Iris pigment epithelial cell (primary cell): ENCODE data around the gene FNDC5.

Experiments
- DNase-seq: peaks from one replicate; pipeline ENCODE4 v3.0.0-alpha.2; 2011; ENCODE audit warnings: low read depth

The FNDC5 gene

GRCh38 chr1:32864375-32865019 is 6.2 kb downstream of the FNDC5 start:
- DNase-seq = no peak

- no peak for DNase-seq
Observed at GRCh38 chr1:32863881-32864245, 6.8 kb downstream of the FNDC5 start.

- DNase-seq = no peak
Observed at GRCh38 chr1:32863218-32863880, 7.4 kb downstream of the FNDC5 start.

DNA sequence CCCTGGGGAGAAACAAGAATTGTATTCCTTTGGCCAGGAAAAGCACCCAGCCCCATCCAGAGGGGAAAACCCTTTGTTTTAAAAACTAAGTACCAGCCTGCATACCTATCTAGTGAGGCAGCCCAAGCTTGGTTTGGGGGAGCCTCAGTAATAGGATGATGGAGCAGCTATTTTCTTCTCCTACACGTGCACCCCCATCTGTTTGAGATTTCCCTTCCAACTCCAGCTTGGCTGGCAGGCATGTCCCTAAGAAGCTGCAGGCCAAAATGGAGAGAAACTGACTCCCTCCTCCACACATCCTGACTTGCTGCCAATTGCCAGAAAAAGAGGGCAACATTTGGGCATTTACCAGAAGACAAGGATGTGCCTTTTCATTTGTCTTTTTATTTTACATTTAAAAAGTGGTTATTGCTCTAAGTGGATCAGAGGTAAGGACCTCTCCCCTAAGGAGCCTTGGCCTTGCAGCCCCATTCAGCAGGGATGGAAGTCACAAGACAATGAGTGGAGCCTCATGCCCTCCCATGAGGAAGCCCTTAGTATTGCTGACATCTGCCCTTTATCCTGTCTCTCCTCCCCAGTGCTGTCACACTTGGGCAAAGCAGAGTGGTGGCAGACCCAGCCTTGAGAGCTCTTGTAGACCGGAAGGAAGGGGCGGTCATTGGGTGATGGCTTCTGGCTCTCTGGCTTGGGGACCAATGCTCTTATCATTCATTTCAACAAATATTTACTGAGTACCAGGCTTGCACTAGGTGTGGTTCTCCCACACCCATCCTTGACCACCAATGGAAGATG is 8.6 kb downstream of the FNDC5 start:
- no peak for DNase-seq

- no peak for DNase-seq
Observed at GRCh38 chr1:32860566-32860965, 10.1 kb downstream of the FNDC5 start.

DNA sequence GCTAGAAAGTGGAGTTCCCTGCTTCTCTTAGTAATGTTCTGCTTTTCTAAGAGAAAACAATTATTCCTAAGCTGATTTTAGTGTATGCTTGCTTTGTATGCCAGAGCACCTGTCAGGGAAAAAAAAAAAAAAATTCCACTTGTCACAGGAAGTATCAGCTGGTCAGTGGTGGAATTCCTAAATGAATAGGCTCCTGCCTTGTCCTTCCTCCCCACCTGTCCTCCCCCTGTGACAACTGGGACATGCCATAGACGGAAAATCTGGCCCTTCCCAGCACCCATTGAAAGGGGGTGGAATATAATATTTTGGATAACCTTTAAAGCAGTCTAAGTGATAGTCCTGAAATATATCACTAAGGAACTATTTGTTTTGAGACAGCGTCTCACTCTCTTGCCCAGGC is 10.8 kb downstream of the FNDC5 start:
- no peak for DNase-seq

DNA sequence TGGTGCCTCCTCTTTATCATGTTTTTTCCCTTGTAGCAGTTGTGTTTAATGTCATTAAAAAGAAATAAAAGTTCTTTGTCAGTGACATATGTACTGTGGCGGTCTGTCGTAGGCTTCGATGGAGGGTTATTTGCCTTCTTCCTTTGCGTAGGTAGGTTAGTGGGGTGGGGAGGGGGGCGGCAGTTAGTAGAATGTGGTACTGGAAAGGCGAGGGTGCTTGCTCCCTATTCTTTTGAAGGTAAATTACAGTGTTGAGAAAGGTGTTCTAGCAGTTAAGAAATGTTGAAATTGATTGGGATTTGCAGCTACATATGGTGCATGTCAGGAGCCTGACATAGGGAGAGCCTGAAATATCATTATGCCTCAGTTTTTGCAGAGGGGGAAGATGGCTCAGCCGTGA is 11.9 kb downstream of the FNDC5 start:
- DNase-seq = no peak

- DNase-seq = no peak
Observed at GRCh38 chr1:32858136-32858535, 12.6 kb downstream of the FNDC5 start.

GRCh38 chr1:32855861-32856617 is 14.7 kb downstream of the FNDC5 start:
- DNase-seq = no peak

DNA sequence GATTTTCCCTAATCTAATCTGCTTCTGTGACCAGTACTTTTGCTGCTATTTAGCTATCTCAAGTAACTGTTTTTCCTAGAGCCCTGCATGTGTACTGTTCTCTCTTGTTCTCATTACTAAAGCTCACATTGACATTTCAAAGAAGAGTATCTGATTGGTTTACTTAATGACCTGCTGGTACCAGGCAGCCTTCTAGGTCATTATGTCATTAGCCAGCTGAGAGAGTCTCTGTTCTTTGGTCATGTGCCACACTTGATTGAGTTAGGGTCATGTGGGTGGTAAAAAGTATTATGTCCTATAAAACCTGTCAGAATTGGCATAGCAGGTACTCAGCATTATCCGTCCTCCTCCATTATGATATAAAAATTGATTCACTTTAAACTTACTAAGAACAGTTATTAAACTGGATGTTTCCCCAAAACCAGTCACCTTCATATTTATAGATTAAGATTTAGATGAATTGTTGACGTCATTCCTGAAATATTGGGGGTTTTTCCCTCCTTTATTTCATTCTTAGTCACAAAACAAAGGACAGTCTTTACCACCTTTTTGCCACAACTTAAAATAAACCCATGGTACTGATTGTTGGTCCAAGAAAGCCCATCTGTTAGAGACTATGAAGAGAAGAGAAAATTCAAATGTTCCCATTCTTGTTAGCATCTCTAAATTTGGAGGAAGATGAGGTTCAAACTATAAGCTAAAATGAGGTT is 22.2 kb downstream of the FNDC5 start:
- DNase-seq = no peak

- DNase-seq = no peak
Observed at GRCh38 chr1:32831878-32832277, 38.8 kb downstream of the FNDC5 start.

- DNase-seq = no peak
Observed at GRCh38 chr1:32830092-32830852, 40.4 kb downstream of the FNDC5 start.

GRCh38 chr1:32828341-32828740 is 42.4 kb downstream of the FNDC5 start:
- DNase-seq = peak; percentile 11

GRCh38 chr1:32825181-32825580 is 45.5 kb downstream of the FNDC5 start:
- DNase-seq = no peak

GRCh38 chr1:32818804-32819541 is 51.7 kb downstream of the FNDC5 start:
- DNase-seq = no peak

DNA sequence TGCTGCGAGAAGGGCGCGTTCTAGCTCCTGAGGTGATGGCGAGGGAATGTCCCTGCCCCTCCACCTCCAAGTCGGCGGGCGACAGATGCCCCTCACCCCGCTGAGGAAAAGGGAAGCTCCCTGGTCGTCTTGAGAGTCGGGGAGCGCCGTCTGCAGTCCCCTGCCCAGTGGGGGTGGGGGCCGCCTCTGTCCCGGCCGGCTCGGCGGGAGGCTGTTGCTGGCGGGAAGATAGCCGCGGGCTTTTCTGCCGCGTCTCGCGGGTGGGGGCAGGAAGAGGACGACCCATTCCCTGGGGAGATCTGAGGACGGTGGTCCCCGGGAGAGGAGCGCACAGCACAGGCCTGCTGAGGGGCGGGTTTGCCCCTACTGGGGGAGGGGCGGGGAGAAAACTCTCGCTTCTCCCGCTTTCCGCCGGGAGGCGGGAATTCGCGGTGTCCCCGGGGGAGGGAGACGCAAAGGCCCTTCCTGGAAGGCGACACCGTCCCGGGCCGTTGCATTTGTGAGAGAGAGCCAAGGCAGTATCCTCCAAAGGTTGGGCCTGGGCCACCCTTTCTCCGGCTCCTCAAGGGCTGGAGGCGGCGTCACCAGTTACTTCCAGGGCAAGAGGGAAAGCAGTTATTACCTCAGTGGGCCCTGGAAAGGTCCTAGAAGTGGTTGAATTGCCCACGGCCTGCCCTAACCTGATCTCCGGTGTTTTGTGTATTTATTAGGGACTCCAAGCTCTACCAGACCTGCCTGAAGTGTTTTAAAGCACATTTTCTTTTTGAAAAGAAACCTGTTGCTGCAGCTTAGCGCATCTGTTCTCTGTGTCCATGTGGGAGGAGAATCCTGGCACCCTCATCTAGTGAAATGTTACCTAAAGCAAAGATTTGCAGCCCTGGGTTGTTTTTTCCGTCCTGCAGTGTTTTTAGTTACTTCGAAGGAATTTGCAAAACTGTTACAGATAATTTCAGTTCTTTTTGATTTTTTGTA is 52.6 kb downstream of the FNDC5 start:
- DNase-seq = peak; percentile 45

GRCh38 chr1:32817159-32817814 is 53.4 kb downstream of the FNDC5 start, which contains the start of the genes S100PBP and YARS1:
TSS of gene S100PBP (plus strand) at chr1:32817653. CDS start at chr1:32826100, 8,447 bp downstream.
TSS of gene YARS1 (minus strand) at chr1:32817358. CDS start at chr1:32817244, 114 bp downstream.
- DNase-seq = peak; percentile 98

DNA sequence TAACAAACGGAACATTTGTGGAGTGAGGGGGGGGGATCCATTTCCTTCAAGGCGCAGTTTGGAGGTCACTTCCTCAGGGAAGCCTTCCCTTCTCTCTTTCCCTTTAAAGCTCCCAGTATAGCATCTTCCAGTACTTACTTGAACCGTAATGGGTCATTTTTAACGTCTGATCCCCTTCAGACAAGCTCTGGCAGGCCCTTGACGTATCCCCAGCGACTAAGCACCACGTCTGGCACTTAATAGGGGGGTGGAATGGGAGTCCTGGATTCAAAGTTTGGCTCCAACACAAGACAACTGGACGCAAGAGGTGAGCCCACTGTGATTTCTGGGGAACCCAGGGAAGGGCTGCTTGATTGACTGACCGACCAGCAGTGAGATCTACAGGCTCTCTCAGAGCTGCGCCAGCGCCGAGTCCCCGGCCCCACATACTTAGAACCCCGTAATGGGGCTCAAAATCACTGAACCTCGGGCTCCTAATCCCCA is 54.0 kb downstream of the FNDC5 start:
- peak; percentile 44 for DNase-seq
